ENCODE results near the gene UFSP1. TPM values are rescaled to one million over a fixed set of nuclear protein-coding genes. Genes with fewer than 3 reads are reported as not detected.

Gene UFSP1
- total and polyA plus RNA-seq, 4 donors, result 2.3 to 4.9 (median 3.2) TPM

- H3K9ac ChIP-seq (ENCODE audit: low read depth in 1 of 2, low read length in 2 of 2), result no peak overlapping the region
- 98% methylated on average over 5 of the region's 5 CpGs for WGBS
- no peak overlapping the region for H3K4me3 ChIP-seq (ENCODE audit: low read depth in 1 of 3, low read length in 3 of 3)
- DNase-seq (ENCODE audit: low spot score), result no peak
- no peak for TF ChIP-seq HNF4G (IDR thresholded peaks at IDR 0.05)
- no peak for TF ChIP-seq REST (IDR thresholded peaks at IDR 0.05)
- no peak for TF ChIP-seq RXRA (IDR thresholded peaks at IDR 0.05)
- no peaks in the 10 kb centered on the region for H3K36me3 ChIP-seq (ENCODE audit: control insufficient read depth in 4 of 4, insufficient read depth in 3 of 4, low read depth in 1 of 4, low read length in 3 of 4)
- peaks cover 9 to 40% (median 24%) of the 10 kb centered on the region in 4 donors for H3K4me1 ChIP-seq (ENCODE audit: control insufficient read depth in 4 of 4, insufficient read depth in 4 of 4, low read length in 3 of 4)
- H3K27me3 ChIP-seq (ENCODE audit: control insufficient read depth in 4 of 4, insufficient read depth in 4 of 4, low read length in 3 of 4), result peaks cover 0 to 6% (median 0%) of the 10 kb centered on the region in 4 donors
- H3K27ac ChIP-seq (ENCODE audit: low read depth in 1 of 2, low read length in 2 of 2), result no peak overlapping the region
- no peaks in the 10 kb centered on the region for H3K9me3 ChIP-seq (ENCODE audit: control insufficient read depth in 4 of 4, low read length in 3 of 4)
Measured at GRCh38 chr7:100899432-100899831, 9.9 kb upstream of the UFSP1 start.

GRCh38 chr7:100897772-100898454 lies 8.4 kb upstream of the UFSP1 start:
- Histone ChIP-seq H3K27me3 (ENCODE audit: control insufficient read depth in 4 of 4, insufficient read depth in 4 of 4, low read length in 3 of 4) (peaks cover 0 to 6% (median 0%) of the 10 kb centered on the region in 4 donors), H3K36me3 (ENCODE audit: control insufficient read depth in 4 of 4, insufficient read depth in 3 of 4, low read depth in 1 of 4, low read length in 3 of 4) (no peaks in the 10 kb centered on the region), H3K4me1 (ENCODE audit: control insufficient read depth in 4 of 4, insufficient read depth in 4 of 4, low read length in 3 of 4) (peaks cover 9 to 41% (median 24%) of the 10 kb centered on the region in 4 donors), H3K9ac (ENCODE audit: low read depth in 1 of 2, low read length in 2 of 2) (no peak overlapping the region), H3K9me3 (ENCODE audit: control insufficient read depth in 4 of 4, low read length in 3 of 4) (no peaks in the 10 kb centered on the region), H3K27ac (ENCODE audit: low read depth in 1 of 2, low read length in 2 of 2) (peak overlapping the region in 1 of 2 donors; percentile 32), H3K4me3 (ENCODE audit: low read depth in 1 of 3, low read length in 3 of 3) (no peak overlapping the region)
- no peak for DNase-seq (ENCODE audit: low spot score)
- 69% methylated on average over 13 of the region's 13 CpGs for WGBS
- no peak for TF ChIP-seq HNF4A (conservative IDR thresholded peaks at IDR 0.05)

- Histone ChIP-seq H3K9me3 (ENCODE audit: control insufficient read depth in 4 of 4, low read length in 3 of 4) (no peaks in the 10 kb centered on the region), H3K9ac (ENCODE audit: low read depth in 1 of 2, low read length in 2 of 2) (no peak overlapping the region), H3K36me3 (ENCODE audit: control insufficient read depth in 4 of 4, insufficient read depth in 3 of 4, low read depth in 1 of 4, low read length in 3 of 4) (no peaks in the 10 kb centered on the region), H3K4me3 (ENCODE audit: low read depth in 1 of 3, low read length in 3 of 3) (peak overlapping the region in 1 of 3 donors; percentile 61), H3K27me3 (ENCODE audit: control insufficient read depth in 4 of 4, insufficient read depth in 4 of 4, low read length in 3 of 4) (peaks cover 0 to 6% (median 0%) of the 10 kb centered on the region in 4 donors), H3K27ac (ENCODE audit: low read depth in 1 of 2, low read length in 2 of 2) (peak overlapping the region; percentile 62 to 78), H3K4me1 (ENCODE audit: control insufficient read depth in 4 of 4, insufficient read depth in 4 of 4, low read length in 3 of 4) (peaks cover 6 to 38% (median 23%) of the 10 kb centered on the region in 4 donors)
- peak; percentile 79 for DNase-seq (ENCODE audit: low spot score)
- 2% methylated on average over 95 of the region's 95 CpGs for WGBS
- TF ChIP-seq FOXA1 (IDR thresholded peaks at IDR 0.05) (no peak), ZBTB33 (IDR thresholded peaks at IDR 0.05) (no peak), HNF4G (IDR thresholded peaks at IDR 0.05) (no peak), YY1 (IDR thresholded peaks at IDR 0.05) (no peak), SP1 (IDR thresholded peaks at IDR 0.05) (no peak), MAX (IDR thresholded peaks at IDR 0.05) (no peak), HNF4A (conservative IDR thresholded peaks at IDR 0.05) (no peak), NR2F2 (IDR thresholded peaks at IDR 0.05) (no peak), REST (IDR thresholded peaks at IDR 0.05) (peak; percentile 12), JUND (IDR thresholded peaks at IDR 0.05) (no peak), TAF1 (conservative IDR thresholded peaks at IDR 0.05) (no peak), RAD21 (IDR thresholded peaks at IDR 0.05) (peak; percentile 66 to 81), FOXA2 (IDR thresholded peaks at IDR 0.05) (no peak), RXRA (IDR thresholded peaks at IDR 0.05) (no peak)
- TF ChIP-seq, protein P1, sequence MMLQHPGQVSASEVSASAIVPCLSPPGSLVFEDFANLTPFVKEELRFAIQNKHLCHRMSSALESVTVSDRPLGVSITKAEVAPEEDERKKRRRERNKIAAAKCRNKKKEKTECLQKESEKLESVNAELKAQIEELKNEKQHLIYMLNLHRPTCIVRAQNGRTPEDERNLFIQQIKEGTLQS (IDR thresholded peaks at IDR 0.05), result no peak
Measured at GRCh38 chr7:100896732-100897608, 7.5 kb upstream of the UFSP1 start.
